Right atrium auricular region (tissue), 2 donors: Measurements from ENCODE around the gene COG1. TPM values are rescaled to one million over a fixed set of nuclear protein-coding genes. Genes with fewer than 3 reads are reported as not detected.

ENCODE experiments used
- DNase-seq: peaks from one replicate; pipeline ENCODE4 v3.0.0-alpha.2; 2019; ENCODE audit warnings: low spot score
- H3K27ac ChIP-seq, 2 donors: fragments of 200-600 bp; sonication (generic); 1 replicate in 1 of 2; 2 replicates in 1 of 2; pipeline ENCODE4 v1.5.1; 2016 to 2019
- H3K27me3 ChIP-seq, 2 donors: fragments of 200-600 bp; sonication (generic); one replicate each; pipeline versions ENCODE4 v1.5.1 to v1.6.0; 2017 to 2019
- H3K36me3 ChIP-seq: fragments of 200-600 bp; sonication (generic); one replicate; pipeline ENCODE4 v1.5.1; 2016
- H3K4me1 ChIP-seq, 2 donors: fragments of 200-600 bp; sonication (generic); one replicate each; pipeline versions ENCODE4 v1.5.1 to v1.6.0; 2017 to 2019
- H3K4me3 ChIP-seq, 2 donors: fragments of 200-600 bp; sonication (generic); 1 replicate in 1 of 2; 2 replicates in 1 of 2; pipeline ENCODE4 v1.5.1; 2017 to 2019; ENCODE audit warnings: mild to moderate bottlenecking in 1 of 2, moderate library complexity in 1 of 2
- H3K9me3 ChIP-seq, 2 donors: fragments of 200-600 bp; sonication (generic); one replicate each; pipeline ENCODE4 v1.5.1; 2019
- total RNA-seq, 2 donors: library from RNA; depleted of rRNA; stranded (reverse); fragments of >200 nt; gene quantifications; one replicate each; pipeline ENCODE4 v1.1.0, GENCODE V29; 2016
- TF ChIP-seq, protein P1 (sequence below), 2 donors: fragments of 200-600 bp; sonication (generic); IDR thresholded peaks; one replicate each; pipeline ENCODE4 v1.5.1; 2019; ENCODE audit warnings: antibody characterized with exemption in 2 of 2

COG1 gene
- total RNA-seq, 2 donors from 2014 or later, result 17.3 to 21.3 TPM

DNA sequence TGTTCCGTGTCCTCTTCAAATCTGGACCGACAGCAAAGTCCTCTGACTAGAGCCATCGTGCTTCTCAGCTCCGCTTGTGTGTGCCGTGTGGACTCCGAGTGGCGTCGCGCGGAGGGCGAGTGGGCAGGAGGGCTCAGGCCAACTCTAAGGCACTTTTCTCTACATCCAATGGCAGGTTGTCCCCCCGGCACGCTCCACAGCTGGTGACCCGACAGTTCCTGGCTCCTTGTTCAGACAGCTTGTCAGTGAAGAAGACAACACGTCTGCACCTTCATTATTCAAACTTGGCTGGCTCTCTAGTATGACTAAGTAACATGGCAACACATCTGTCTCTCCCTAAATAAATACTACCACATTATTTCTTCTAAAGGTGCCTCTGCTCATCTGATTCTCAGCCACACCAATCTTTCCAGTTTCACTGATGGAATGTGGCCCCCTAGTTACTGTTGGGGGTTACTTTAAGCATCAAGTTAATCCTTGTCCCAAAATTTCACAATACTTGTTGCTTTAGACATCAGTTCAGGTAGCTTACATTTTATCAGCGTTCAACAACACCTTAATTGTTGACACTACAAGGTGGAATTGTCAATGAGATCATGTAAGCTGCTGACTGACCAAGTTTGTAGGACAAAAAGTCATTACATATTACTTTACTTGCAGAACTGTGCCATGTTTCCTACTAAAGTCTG lies 15.4 kb downstream of the COG1 start:
- Histone ChIP-seq H3K27ac (peak overlapping the region; percentile 36 to 37), H3K4me3 (no peak overlapping the region), H3K9me3 (no peaks in the 10 kb centered on the region), H3K4me1 (peaks cover 0 to 13% of the 10 kb centered on the region in 2 donors), H3K36me3 (peaks cover 62% of the 10 kb centered on the region), H3K27me3 (no peaks in the 10 kb centered on the region)
- TF ChIP-seq, protein P1, sequence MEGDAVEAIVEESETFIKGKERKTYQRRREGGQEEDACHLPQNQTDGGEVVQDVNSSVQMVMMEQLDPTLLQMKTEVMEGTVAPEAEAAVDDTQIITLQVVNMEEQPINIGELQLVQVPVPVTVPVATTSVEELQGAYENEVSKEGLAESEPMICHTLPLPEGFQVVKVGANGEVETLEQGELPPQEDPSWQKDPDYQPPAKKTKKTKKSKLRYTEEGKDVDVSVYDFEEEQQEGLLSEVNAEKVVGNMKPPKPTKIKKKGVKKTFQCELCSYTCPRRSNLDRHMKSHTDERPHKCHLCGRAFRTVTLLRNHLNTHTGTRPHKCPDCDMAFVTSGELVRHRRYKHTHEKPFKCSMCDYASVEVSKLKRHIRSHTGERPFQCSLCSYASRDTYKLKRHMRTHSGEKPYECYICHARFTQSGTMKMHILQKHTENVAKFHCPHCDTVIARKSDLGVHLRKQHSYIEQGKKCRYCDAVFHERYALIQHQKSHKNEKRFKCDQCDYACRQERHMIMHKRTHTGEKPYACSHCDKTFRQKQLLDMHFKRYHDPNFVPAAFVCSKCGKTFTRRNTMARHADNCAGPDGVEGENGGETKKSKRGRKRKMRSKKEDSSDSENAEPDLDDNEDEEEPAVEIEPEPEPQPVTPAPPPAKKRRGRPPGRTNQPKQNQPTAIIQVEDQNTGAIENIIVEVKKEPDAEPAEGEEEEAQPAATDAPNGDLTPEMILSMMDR (IDR thresholded peaks at IDR 0.05), result no peak
- no peak for DNase-seq

DNA sequence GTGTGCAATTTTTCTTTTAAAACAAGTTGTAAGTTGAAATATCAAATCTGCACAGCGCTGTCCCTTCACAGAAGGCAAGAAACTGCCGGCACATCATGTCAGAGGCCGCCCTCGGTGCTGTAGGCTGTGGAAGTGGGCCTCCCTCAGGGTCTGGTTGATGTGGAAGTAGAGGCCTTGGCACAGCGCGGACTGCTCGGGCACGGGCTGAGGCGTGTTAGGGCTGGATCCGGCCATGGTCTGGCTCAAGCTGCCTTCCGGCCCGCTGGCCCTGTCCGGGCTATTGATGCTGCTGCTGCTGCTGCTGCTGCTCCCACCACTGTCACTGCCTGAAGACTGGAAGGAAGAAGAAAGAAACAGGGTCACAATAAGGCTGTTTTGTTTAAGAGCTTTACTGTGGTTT lies 16.6 kb downstream of the COG1 start:
- no peaks in the 10 kb centered on the region for H3K9me3 ChIP-seq
- no peaks in the 10 kb centered on the region for H3K27me3 ChIP-seq
- no peak for DNase-seq
- TF ChIP-seq, protein P1 (IDR thresholded peaks at IDR 0.05), result no peak
- H3K4me3 ChIP-seq, result no peak overlapping the region
- no peak overlapping the region for H3K27ac ChIP-seq
- H3K4me1 ChIP-seq, result peaks cover 0 to 3% of the 10 kb centered on the region in 2 donors
- H3K36me3 ChIP-seq, result peaks cover 55% of the 10 kb centered on the region

DNA sequence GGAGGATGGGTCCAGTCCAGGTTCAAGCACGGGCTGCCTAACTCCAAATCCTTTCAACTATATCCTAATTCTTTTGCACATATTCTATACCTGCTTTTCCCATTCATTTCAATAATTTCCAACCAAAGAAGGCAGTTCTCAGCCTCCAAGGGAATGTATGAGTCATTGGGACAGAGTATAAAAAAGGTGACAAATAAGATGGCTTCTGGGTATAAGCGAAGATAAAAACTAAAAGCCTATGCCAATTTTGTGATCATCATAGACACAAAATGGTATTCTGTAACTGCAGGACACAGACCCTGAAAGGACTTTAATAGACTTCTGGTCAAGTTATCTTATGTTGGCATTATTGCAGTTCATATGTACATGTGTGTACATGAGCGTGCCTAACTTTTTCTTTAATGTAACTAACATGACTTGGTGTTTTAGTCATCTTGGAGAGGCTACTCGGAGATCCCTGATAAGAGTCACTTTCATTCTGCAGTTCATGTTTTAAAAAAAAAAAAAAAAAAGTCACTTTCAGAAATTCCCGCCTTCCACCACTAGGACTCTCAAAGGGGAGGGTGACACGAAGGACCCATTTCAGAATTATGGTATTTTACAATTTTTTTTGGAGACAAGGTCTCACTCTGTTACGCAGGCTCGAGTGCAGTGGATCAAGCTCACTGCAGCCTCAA lies 17.3 kb downstream of the COG1 start:
- H3K27me3 ChIP-seq, result no peaks in the 10 kb centered on the region
- no peaks in the 10 kb centered on the region for H3K9me3 ChIP-seq
- no peak for DNase-seq
- TF ChIP-seq, protein P1 (IDR thresholded peaks at IDR 0.05), result peak in 1 of 2 donors; percentile 22
- no peak overlapping the region for H3K4me3 ChIP-seq
- H3K27ac ChIP-seq, result no peak overlapping the region
- peaks cover 0 to 3% of the 10 kb centered on the region in 2 donors for H3K4me1 ChIP-seq
- H3K36me3 ChIP-seq, result peaks cover 48% of the 10 kb centered on the region

DNA sequence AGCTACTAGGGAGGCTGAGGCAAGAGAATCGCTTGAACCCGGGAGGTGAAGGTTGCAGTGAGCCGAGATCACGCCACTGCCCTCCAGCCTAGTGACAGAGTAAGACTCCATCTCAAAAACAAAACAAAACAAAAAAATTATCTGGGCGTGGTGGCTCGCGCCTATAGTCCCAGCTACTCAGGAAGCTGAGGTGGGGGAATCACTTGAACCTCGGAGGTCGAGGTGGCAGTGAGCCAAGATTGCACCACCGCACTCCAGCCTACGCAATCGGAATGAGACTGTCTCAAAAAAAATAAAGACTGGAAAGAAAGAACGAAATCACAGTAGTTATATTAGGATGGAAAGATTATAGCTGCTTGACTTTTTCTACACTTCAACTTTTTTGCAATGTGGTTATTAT lies 18.9 kb downstream of the COG1 start:
- TF ChIP-seq, protein P1 (IDR thresholded peaks at IDR 0.05), result no peak
- DNase-seq, result no peak
- Histone ChIP-seq H3K27ac (no peak overlapping the region), H3K9me3 (no peaks in the 10 kb centered on the region), H3K4me1 (peaks cover 0 to 3% of the 10 kb centered on the region in 2 donors), H3K4me3 (no peak overlapping the region), H3K36me3 (peaks cover 32% of the 10 kb centered on the region), H3K27me3 (no peaks in the 10 kb centered on the region)

DNA sequence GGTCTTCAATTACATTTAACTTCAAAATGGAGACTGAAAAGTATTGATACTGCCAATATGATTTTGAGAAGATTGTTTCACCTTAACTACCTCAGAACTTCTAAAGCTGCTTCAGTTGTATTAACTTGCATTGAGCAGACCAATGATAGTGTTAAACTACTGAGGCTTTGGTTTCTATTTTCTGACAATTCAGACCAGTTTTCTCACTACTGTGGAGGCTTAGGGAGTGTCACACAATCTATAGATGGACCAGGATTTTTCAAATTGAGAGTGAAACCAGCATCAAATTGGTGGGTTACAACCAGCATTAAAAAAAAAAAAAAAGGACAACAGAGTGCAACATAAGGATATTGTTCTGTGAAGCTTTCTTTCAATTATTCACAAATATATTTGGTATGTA lies 21.2 kb downstream of the COG1 start:
- Histone ChIP-seq H3K27me3 (no peaks in the 10 kb centered on the region), H3K27ac (no peak overlapping the region), H3K36me3 (peaks cover 9% of the 10 kb centered on the region), H3K4me3 (no peak overlapping the region), H3K4me1 (peaks cover 0 to 3% of the 10 kb centered on the region in 2 donors), H3K9me3 (no peaks in the 10 kb centered on the region)
- TF ChIP-seq, protein P1 (IDR thresholded peaks at IDR 0.05), result no peak
- no peak for DNase-seq
